Keratinocyte (primary cell): ENCODE results near the gene ALOXE3. TPM values are rescaled to one million over a fixed set of nuclear protein-coding genes. Genes with fewer than 3 reads are reported as not detected.

Source experiments
- DNase-seq: peaks from one replicate; pipeline ENCODE4 v3.0.0-alpha.2; 2011; ENCODE audit warnings: low read depth, missing footprints, low spot score
- FAIRE-seq: peaks from 2 replicates; lab custom pipeline; 2011; peaks lifted over from hg19 to GRCh38; lab: Jason Lieb, UNC
- H2AFZ ChIP-seq: 2 replicates; pipeline ENCODE4 v1.6.0; 2012; ENCODE audit warnings: low read length, control low read depth, inconsistent platforms; ENCODE audit not compliant: control insufficient read depth
- H3K27ac ChIP-seq: 2 replicates; pipeline ENCODE4 v1.5.1; 2011; ENCODE audit warnings: low read length; ENCODE audit not compliant: control insufficient read depth, insufficient read depth
- H3K27me3 ChIP-seq: 3 replicates; pipeline ENCODE4 v1.6.0; 2011; ENCODE audit warnings: low read length; ENCODE audit not compliant: control insufficient read depth, insufficient read depth; ENCODE audit errors: extremely low read depth
- H3K36me3 ChIP-seq, 2 experiments: 2 replicates in 1 of 2; 3 replicates in 1 of 2; pipeline ENCODE4 v1.5.1; 2011; ENCODE audit warnings: low read length in 2 of 2, mild to moderate bottlenecking in 1 of 2; ENCODE audit not compliant: control insufficient read depth in 2 of 2, insufficient read depth in 2 of 2; ENCODE audit errors: extremely low read depth in 1 of 2
- H3K4me1 ChIP-seq: 3 replicates; pipeline ENCODE4 v1.5.1; 2011; ENCODE audit warnings: low read length; ENCODE audit not compliant: control insufficient read depth, insufficient read depth; ENCODE audit errors: extremely low read depth
- H3K4me2 ChIP-seq: 3 replicates; pipeline ENCODE4 v1.6.0; 2011; ENCODE audit warnings: low read depth, low read length; ENCODE audit not compliant: control insufficient read depth, insufficient read depth; ENCODE audit errors: extremely low read depth
- H3K4me3 ChIP-seq, 3 experiments: fragments of 200-600 bp in 1 of 3; sonication (generic) in 1 of 3; 2 replicates in 2 of 3; 3 replicates in 1 of 3; pipeline ENCODE4 v1.5.1; 2011 to 2016; ENCODE audit warnings: low read length in 3 of 3, mild to moderate bottlenecking in 3 of 3, control low read depth in 2 of 3, inconsistent platforms in 1 of 3, low read depth in 1 of 3, mixed read lengths in 1 of 3, mixed run types in 1 of 3, moderate library complexity in 1 of 3; ENCODE audit not compliant: control insufficient read depth in 2 of 3, insufficient read depth in 2 of 3; ENCODE audit errors: extremely low read depth in 1 of 3
- H3K79me2 ChIP-seq: 2 replicates; pipeline ENCODE4 v1.6.0; 2012; ENCODE audit warnings: low read length; ENCODE audit not compliant: control insufficient read depth, insufficient read depth
- H3K9ac ChIP-seq: 3 replicates; pipeline ENCODE4 v1.6.0; 2011; ENCODE audit warnings: low read length; ENCODE audit not compliant: control insufficient read depth, insufficient read depth; ENCODE audit errors: extremely low read depth
- H3K9me1 ChIP-seq: 3 replicates; pipeline ENCODE4 v1.6.0; 2011; ENCODE audit warnings: low read length; ENCODE audit not compliant: control insufficient read depth, insufficient read depth; ENCODE audit errors: extremely low read depth
- H3K9me3 ChIP-seq: 2 replicates; pipeline ENCODE4 v1.5.1; 2012; ENCODE audit warnings: low read depth, low read length; ENCODE audit not compliant: control insufficient read depth
- H4K20me1 ChIP-seq: 3 replicates; pipeline ENCODE4 v1.6.0; 2011; ENCODE audit warnings: low read length; ENCODE audit not compliant: control insufficient read depth, insufficient read depth; ENCODE audit errors: extremely low read depth
- CTCF ChIP-seq, 3 experiments: IDR thresholded peaks in 1 of 3; conservative IDR thresholded peaks in 1 of 3; optimal IDR thresholded peaks in 1 of 3; 2 replicates in 2 of 3; 3 replicates in 1 of 3; pipeline versions ENCODE3 to v1.5.1; 2011; ENCODE audit warnings: low read length in 3 of 3, mild to moderate bottlenecking in 3 of 3, moderate library complexity in 2 of 3, control low read depth in 1 of 3, inconsistent platforms in 1 of 3; ENCODE audit not compliant: insufficient read depth in 2 of 3; ENCODE audit errors: extremely low read depth in 1 of 3
- EZH2 ChIP-seq: IDR thresholded peaks from one replicate; pipeline ENCODE4 v1.6.1; 2012; ENCODE audit warnings: inconsistent platforms, mild to moderate bottlenecking, low read length, moderate library complexity
- dilution Hi-C: fragments of 300-500 bp; cut with MboI; formaldehyde crosslinking; loops from one replicate; pipeline ENCODE4 v1.7.0; 2020; ENCODE audit warnings: low sequenced_read_pairs; ENCODE audit not compliant: extremely low pct_ligation_motif_present
- polyA plus RNA-seq, 5 experiments: library from polyadenylated mRNA; depleted of rRNA in 3 of 5; stranded (reverse) in 3 of 5; stranded (forward) in 1 of 5; unstranded in 1 of 5; fragments of >200 nt; gene quantifications; 1 replicate in 1 of 5; 2 replicates in 3 of 5; 3 replicates in 1 of 5; pipeline versions ENCODE4 v1.2.1 to v1.2.3, GENCODE V29; 2011 to 2012; ENCODE audit warnings: missing spikeins in 2 of 5, low read depth in 1 of 5, low replicate concordance in 1 of 5

Gene ALOXE3
- polyA plus RNA-seq, 1 donor (not counting 4 experiments of a cell fraction or from before 2014, with no cell fraction given), result 2.7 TPM

- no peak overlapping the region for H2AFZ ChIP-seq
- no peak for FAIRE-seq
- peak overlapping the region; percentile 98 for H3K27ac ChIP-seq
- peaks cover 33% of the 10 kb centered on the region for H3K4me1 ChIP-seq
- H3K27me3 ChIP-seq, result no peaks in the 10 kb centered on the region
- H3K9me3 ChIP-seq, result no peaks in the 10 kb centered on the region
- H3K4me3 ChIP-seq, result peak overlapping the region; percentile 62 to 86 (median 83)
- no peak for DNase-seq
- peak overlapping the region; percentile 100 for H3K9ac ChIP-seq
- peak overlapping the region; percentile 90 for H3K4me2 ChIP-seq
- peaks cover 38 to 56% of the 10 kb centered on the region in 2 experiments for H3K36me3 ChIP-seq
- peaks cover 11% of the 10 kb centered on the region for H3K9me1 ChIP-seq
- no peak for TF ChIP-seq CTCF (optimal IDR thresholded peaks at IDR 0.05 in 1 of 3, IDR thresholded peaks at IDR 0.05 in 1 of 3, conservative IDR thresholded peaks at IDR 0.05 in 1 of 3; ENCODE audit: extremely low read depth in 1 of 3, insufficient read depth in 2 of 3, low read length in 3 of 3)
- no peak for TF ChIP-seq EZH2
- peaks cover 18% of the 10 kb centered on the region for H4K20me1 ChIP-seq
- dilution Hi-C loops, result no loop called here
- peaks cover 53% of the 10 kb centered on the region for H3K79me2 ChIP-seq
Observed at GRCh38 chr17:8151120-8151640, 32.9 kb upstream of the ALOXE3 start.

GRCh38 chr17:8150194-8151119 is 32.1 kb upstream of the ALOXE3 start:
- Histone ChIP-seq H3K36me3 (peaks cover 45 to 60% of the 10 kb centered on the region in 2 experiments), H3K27ac (peak overlapping the region; percentile 13), H3K27me3 (no peaks in the 10 kb centered on the region), H3K9me3 (no peaks in the 10 kb centered on the region), H4K20me1 (peaks cover 18% of the 10 kb centered on the region), H3K9me1 (peaks cover 11% of the 10 kb centered on the region), H2AFZ (no peak overlapping the region), H3K4me1 (peaks cover 33% of the 10 kb centered on the region), H3K4me2 (peak overlapping the region; percentile 90), H3K4me3 (peak overlapping the region in 2 of 3 experiments; percentile 62 to 86), H3K9ac (peak overlapping the region; percentile 100), H3K79me2 (peaks cover 46% of the 10 kb centered on the region)
- DNase-seq (no peak), FAIRE-seq (no peak)
- dilution Hi-C loops, result no loop called here
- no peak for TF ChIP-seq EZH2
- no peak for TF ChIP-seq CTCF (optimal IDR thresholded peaks at IDR 0.05 in 1 of 3, IDR thresholded peaks at IDR 0.05 in 1 of 3, conservative IDR thresholded peaks at IDR 0.05 in 1 of 3; ENCODE audit: extremely low read depth in 1 of 3, insufficient read depth in 2 of 3, low read length in 3 of 3)
